Measurements from ENCODE around the gene SOX6.

Gene SOX6

DNA sequence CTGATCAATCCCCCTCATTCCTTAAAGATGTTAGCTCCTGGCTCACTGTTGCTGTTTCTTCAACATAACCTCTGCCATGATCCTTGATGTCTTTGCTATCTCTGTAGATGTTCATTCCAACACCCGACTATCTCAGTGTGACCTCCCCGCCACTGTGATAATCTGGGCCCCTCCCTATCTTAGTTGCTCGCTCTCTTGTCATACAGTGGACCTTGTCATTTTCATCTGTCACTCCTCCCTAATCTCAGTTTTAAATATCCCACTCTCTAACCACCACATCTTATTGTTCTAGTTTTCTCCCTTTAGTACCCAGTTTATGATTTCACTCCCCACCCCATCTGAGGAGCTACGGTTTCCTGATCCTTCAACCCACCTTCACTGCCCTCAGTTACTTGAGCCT is 379.2 kb downstream of the SOX6 start:
- DNase-seq (ENCODE audit: low read depth), result no peak
- TF ChIP-seq, protein P1, sequence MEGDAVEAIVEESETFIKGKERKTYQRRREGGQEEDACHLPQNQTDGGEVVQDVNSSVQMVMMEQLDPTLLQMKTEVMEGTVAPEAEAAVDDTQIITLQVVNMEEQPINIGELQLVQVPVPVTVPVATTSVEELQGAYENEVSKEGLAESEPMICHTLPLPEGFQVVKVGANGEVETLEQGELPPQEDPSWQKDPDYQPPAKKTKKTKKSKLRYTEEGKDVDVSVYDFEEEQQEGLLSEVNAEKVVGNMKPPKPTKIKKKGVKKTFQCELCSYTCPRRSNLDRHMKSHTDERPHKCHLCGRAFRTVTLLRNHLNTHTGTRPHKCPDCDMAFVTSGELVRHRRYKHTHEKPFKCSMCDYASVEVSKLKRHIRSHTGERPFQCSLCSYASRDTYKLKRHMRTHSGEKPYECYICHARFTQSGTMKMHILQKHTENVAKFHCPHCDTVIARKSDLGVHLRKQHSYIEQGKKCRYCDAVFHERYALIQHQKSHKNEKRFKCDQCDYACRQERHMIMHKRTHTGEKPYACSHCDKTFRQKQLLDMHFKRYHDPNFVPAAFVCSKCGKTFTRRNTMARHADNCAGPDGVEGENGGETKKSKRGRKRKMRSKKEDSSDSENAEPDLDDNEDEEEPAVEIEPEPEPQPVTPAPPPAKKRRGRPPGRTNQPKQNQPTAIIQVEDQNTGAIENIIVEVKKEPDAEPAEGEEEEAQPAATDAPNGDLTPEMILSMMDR (conservative IDR thresholded peaks at IDR 0.05; ENCODE audit: low read depth, low read length), result no peak
- no peak overlapping the region for H3K4me3 ChIP-seq (ENCODE audit: low read length)

- TF ChIP-seq, protein P1 (conservative IDR thresholded peaks at IDR 0.05; ENCODE audit: low read depth, low read length), result no peak
- no peak overlapping the region for H3K4me3 ChIP-seq (ENCODE audit: low read length)
- DNase-seq (ENCODE audit: low read depth), result no peak
Observed at GRCh38 chr11:15976433-15977045, 379.8 kb downstream of the SOX6 start.

DNA sequence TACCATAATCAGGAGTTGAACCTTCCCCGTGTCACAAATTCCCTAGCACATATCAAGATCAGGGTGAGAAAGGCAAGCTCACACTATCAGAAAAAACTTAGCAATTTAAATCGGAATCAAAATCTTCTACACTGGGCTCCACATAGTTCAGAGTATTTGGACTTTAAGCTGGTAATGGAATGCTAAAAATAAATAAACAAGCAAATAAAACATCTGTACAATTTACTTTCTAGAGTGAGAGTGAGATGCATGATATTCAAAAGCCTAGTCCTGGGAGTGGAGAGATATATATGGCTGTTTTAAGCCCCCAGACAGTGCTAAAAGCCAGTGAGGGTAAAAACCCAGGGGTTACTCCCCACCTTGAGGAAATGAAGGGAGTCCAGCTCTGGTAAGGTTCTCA is 380.6 kb downstream of the SOX6 start:
- no peak overlapping the region for H3K4me3 ChIP-seq (ENCODE audit: low read length)
- TF ChIP-seq, protein P1 (conservative IDR thresholded peaks at IDR 0.05; ENCODE audit: low read depth, low read length), result no peak
- no peak for DNase-seq (ENCODE audit: low read depth)

GRCh38 chr11:15972838-15973237 is 383.5 kb downstream of the SOX6 start:
- DNase-seq (ENCODE audit: low read depth), result no peak
- TF ChIP-seq, protein P1 (conservative IDR thresholded peaks at IDR 0.05; ENCODE audit: low read depth, low read length), result no peak
- H3K4me3 ChIP-seq (ENCODE audit: low read length), result no peak overlapping the region

GRCh38 chr11:15971215-15971546 is 385.2 kb downstream of the SOX6 start:
- no peak for DNase-seq (ENCODE audit: low read depth)
- H3K4me3 ChIP-seq (ENCODE audit: low read length), result no peak overlapping the region
- TF ChIP-seq, protein P1 (conservative IDR thresholded peaks at IDR 0.05; ENCODE audit: low read depth, low read length), result no peak

- no peak for DNase-seq (ENCODE audit: low read depth)
- TF ChIP-seq, protein P1 (conservative IDR thresholded peaks at IDR 0.05; ENCODE audit: low read depth, low read length), result no peak
- no peak overlapping the region for H3K4me3 ChIP-seq (ENCODE audit: low read length)
Observed at GRCh38 chr11:15970506-15971214, 385.7 kb downstream of the SOX6 start.

DNA sequence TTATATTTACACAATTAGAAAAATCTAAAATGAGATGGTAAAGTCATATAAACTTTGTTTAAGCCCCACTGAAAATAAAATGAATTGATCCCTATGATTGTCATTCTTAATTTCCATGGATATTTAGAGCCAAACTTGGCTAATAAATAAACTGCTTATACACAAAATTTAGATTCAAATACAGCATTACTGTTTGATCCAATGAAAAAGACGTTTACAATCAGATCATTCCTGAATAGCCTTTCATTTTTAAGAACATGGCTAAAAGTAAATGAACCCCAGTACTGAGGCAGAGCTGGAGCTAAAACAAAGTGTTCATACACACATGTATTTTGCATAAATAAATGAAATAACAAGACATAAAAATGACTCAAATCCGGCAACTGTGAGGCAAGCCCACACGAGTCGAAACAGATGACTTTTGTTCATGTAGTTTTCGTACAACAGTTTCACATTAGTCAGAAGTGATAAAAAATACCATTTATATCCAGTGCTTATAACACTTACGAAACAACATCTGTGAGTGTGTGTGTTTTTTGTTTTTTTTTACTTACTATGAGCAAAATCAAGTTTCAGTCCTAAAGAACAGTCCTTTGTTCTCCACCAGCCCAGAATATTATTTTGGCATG is 386.5 kb downstream of the SOX6 start:
- no peak overlapping the region for H3K4me3 ChIP-seq (ENCODE audit: low read length)
- TF ChIP-seq, protein P1 (conservative IDR thresholded peaks at IDR 0.05; ENCODE audit: low read depth, low read length), result no peak
- no peak for DNase-seq (ENCODE audit: low read depth)
